Testis (tissue), 3 donors: ENCODE measurements around the gene SPATA24. TPM values are rescaled to one million over a fixed set of nuclear protein-coding genes. Genes with fewer than 3 reads are reported as not detected.
A peak's percentile ranks its signal among the peaks of the same experiment; 100 is the strongest.

Source experiments
- DNase-seq: peaks from one replicate; pipeline ENCODE4 v3.0.0-alpha.2; 2019
- H3K27ac ChIP-seq, 2 donors: fragments of 200-600 bp; sonication (generic); one replicate each; pipeline ENCODE4 v1.5.1; 2019
- H3K27me3 ChIP-seq: fragments of 200-600 bp; sonication (generic); one replicate; pipeline ENCODE4 v1.5.1; 2019
- H3K36me3 ChIP-seq: fragments of 200-600 bp; sonication (generic); one replicate; pipeline ENCODE4 v1.5.1; 2017; ENCODE audit warnings: low read depth; ENCODE audit errors: missing control alignments
- H3K4me1 ChIP-seq: fragments of 200-600 bp; sonication (generic); one replicate; pipeline ENCODE4 v1.5.1; 2019
- H3K4me3 ChIP-seq, 2 donors: fragments of 200-600 bp; sonication (generic); one replicate each; pipeline ENCODE4 v1.5.1; 2017 to 2019
- H3K9me3 ChIP-seq: fragments of 200-600 bp; sonication (generic); one replicate; pipeline ENCODE4 v1.5.1; 2017
- POLR2A ChIP-seq: fragments of 450-650 bp; IDR thresholded peaks from one replicate; pipeline ENCODE4 v1.6.1; 2017; ENCODE audit warnings: antibody characterized with exemption, mild to moderate bottlenecking, moderate library complexity
- WGBS, 2 donors: methylation state at CpG; one replicate each; pipeline ENCODE4 v1.1.5; 2018; 5-methylcytosine and 5-hydroxymethylcytosine counted together
- intact Hi-C: fragments of 100-400 bp; cut with DNase I; formaldehyde crosslinking; loops from one replicate; pipeline ENCODE4 v1.15.1; 2023; ENCODE audit warnings: low total_unique reads
- polyA plus RNA-seq: library from polyadenylated mRNA; stranded (reverse); fragments of 350-450 nt; fragmentation: Illumina TruSeq; extraction: RNeasy Lipid Tissue Mini Kit (QIAGEN cat#74804); gene quantifications from one replicate; pipeline ENCODE4 v1.2.3, GENCODE V29; 2014; ENCODE audit warnings: low read depth, low replicate concordance; ENCODE audit not compliant: insufficient read depth
- total RNA-seq, 2 donors: library from RNA; depleted of rRNA; stranded (reverse); fragments of >200 nt; gene quantifications; one replicate each; pipeline ENCODE4 v1.2.3, GENCODE V29; 2016
- TF ChIP-seq, protein P1 (sequence below), 3 experiments: fragments of 450-650 bp in 2 of 3; fragments of 200-600 bp in 1 of 3; sonication (generic) in 1 of 3; IDR thresholded peaks; one replicate each; pipeline ENCODE4 v1.5.1; 2016 to 2019; ENCODE audit warnings: antibody characterized with exemption in 3 of 3, mild to moderate bottlenecking in 2 of 3, moderate library complexity in 1 of 3

Gene SPATA24
- total and polyA plus RNA-seq, 3 donors from 2014 or later: 45.2 to 185 (median 94.6) TPM

DNA sequence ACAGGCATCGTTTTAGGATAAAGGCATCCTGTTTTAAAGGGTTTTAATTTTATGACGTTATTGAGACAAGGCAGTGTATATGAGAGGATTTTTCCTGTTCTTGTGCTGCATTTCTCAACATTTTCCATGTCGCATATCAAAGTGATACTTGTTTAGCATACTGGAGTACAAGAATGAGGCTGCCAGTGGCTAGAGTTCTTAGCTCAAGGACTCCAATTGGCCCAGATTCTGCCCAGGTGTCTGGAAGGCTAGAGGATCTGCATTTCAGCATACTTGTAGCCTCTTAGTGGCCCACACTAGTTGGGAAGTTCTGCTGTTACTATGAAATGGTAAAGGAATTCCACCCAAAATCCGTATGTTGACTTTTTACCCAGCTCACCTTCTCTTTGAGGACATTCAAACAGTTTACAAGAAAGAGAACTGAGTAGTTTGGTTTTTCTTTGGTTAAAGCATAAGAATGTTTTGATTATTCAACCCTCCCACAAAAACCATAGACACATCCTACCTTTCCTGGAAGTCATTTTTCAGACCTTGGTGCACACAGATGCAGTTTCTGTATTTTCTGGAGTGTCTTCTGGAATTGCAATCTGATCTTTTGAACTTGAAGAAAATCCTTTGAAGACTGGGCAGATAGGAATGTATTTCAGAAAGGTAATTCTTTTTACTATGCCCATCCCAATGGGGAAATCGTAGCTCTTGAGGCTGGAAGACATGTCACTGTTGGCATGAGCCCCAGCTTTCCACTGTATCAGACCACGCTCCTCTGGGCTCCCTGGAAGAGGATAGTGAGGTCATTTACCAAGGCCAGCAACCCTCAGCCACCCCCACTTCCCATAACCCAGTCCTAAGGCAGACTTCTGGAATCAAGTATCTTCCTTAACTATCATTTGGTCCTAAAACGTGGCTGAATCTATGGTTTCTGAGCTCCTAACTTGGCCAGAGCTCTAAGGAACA lies 32.1 kb downstream of the SPATA24 start:
- DNase-seq: peak; percentile 44
- H3K4me3 ChIP-seq: no peak overlapping the region
- 69 to 73% methylated on average over 7 of the region's 7 CpGs for whole genome bisulfite sequencing, 2 donors
- H3K27me3 ChIP-seq: no peaks in the 10 kb centered on the region
- H3K27ac ChIP-seq: no peak overlapping the region
- no peaks in the 10 kb centered on the region for H3K36me3 ChIP-seq
- intact Hi-C loops: no loop called here
- H3K4me1 ChIP-seq: no peaks in the 10 kb centered on the region
- TF ChIP-seq, protein P1, sequence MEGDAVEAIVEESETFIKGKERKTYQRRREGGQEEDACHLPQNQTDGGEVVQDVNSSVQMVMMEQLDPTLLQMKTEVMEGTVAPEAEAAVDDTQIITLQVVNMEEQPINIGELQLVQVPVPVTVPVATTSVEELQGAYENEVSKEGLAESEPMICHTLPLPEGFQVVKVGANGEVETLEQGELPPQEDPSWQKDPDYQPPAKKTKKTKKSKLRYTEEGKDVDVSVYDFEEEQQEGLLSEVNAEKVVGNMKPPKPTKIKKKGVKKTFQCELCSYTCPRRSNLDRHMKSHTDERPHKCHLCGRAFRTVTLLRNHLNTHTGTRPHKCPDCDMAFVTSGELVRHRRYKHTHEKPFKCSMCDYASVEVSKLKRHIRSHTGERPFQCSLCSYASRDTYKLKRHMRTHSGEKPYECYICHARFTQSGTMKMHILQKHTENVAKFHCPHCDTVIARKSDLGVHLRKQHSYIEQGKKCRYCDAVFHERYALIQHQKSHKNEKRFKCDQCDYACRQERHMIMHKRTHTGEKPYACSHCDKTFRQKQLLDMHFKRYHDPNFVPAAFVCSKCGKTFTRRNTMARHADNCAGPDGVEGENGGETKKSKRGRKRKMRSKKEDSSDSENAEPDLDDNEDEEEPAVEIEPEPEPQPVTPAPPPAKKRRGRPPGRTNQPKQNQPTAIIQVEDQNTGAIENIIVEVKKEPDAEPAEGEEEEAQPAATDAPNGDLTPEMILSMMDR (IDR thresholded peaks at IDR 0.05): no peak
- TF ChIP-seq POLR2A: no peak
- no peaks in the 10 kb centered on the region for H3K9me3 ChIP-seq

DNA sequence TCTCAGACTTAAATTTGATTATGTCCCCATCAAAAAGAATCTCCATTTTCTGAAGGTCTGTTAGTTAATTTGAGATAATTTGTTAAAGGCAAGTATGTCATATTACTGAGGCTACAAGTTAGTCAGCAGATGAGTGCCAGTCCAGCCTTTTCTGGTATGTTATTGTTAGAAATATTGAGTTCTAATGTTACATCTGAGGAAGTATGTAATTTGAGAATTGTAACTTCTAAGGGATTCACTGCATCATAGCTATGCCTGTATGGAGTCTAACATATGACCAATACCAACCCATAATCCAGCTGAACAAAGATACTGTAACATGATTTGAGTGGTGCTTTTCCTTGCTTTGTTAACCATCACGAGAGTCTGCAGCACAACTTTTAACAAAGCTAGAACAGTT lies 34.7 kb downstream of the SPATA24 start:
- WGBS, 2 donors: 56 to 76% methylated on average over 1 of the region's 1 CpG
- H3K4me1 ChIP-seq: no peaks in the 10 kb centered on the region
- intact Hi-C loops: no loop called here
- DNase-seq: no peak
- TF ChIP-seq POLR2A: no peak
- TF ChIP-seq, protein P1 (IDR thresholded peaks at IDR 0.05): no peak
- H3K36me3 ChIP-seq: no peaks in the 10 kb centered on the region
- no peak overlapping the region for H3K4me3 ChIP-seq
- H3K27me3 ChIP-seq: no peaks in the 10 kb centered on the region
- no peaks in the 10 kb centered on the region for H3K9me3 ChIP-seq
- no peak overlapping the region for H3K27ac ChIP-seq

DNA sequence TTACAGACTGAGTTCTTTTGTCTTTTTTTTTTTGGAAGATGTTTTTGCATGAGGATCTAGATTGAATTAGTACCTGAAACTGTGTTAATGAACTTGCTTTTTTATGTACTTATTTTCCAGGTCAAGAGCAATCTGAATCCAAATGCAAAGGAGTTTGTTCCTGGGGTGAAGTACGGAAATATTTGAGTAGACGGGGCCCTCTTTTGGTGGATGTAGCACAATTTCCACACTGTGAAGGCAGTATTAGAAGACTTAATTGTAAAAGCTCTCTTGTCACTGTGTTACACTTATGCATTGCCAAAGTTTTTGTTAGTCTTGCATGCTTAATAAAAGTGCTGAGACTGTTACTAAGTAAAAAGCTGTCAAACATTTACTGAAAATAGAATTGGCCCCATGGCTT lies 35.3 kb downstream of the SPATA24 start:
- Histone ChIP-seq H3K9me3 (no peaks in the 10 kb centered on the region), H3K4me3 (no peak overlapping the region), H3K36me3 (no peaks in the 10 kb centered on the region), H3K4me1 (no peaks in the 10 kb centered on the region), H3K27ac (no peak overlapping the region), H3K27me3 (no peaks in the 10 kb centered on the region)
- DNase-seq: no peak
- WGBS, 2 donors: 65 to 86% methylated on average over 2 of the region's 2 CpGs
- intact Hi-C loops: no loop called here
- TF ChIP-seq, protein P1 (IDR thresholded peaks at IDR 0.05): no peak
- no peak for TF ChIP-seq POLR2A

DNA sequence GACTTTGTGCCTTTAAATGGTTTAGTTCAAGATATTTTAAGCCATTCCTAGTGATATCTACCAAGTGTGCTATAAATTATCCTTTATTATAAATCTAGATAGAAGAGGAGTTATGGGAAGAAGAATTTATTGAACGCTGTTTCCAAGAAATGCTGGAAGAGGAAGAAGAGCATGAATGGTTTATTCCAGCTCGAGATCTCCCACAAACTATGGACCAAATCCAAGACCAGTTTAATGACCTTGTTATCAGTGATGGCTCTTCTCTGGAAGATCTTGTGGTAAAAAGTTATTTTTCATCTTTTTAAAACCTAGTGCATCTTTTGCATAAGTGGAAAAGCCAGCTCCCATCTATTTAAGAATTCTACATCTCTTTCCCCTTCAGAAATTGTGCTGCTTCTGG lies 39.4 kb downstream of the SPATA24 start:
- Histone ChIP-seq H3K36me3 (no peaks in the 10 kb centered on the region), H3K27me3 (no peaks in the 10 kb centered on the region), H3K9me3 (no peaks in the 10 kb centered on the region), H3K27ac (no peak overlapping the region), H3K4me3 (no peak overlapping the region), H3K4me1 (no peaks in the 10 kb centered on the region)
- DNase-seq: no peak
- 44 to 45% methylated on average over 2 of the region's 2 CpGs for WGBS, 2 donors
- intact Hi-C loops: no loop called here
- TF ChIP-seq POLR2A: no peak
- TF ChIP-seq, protein P1 (IDR thresholded peaks at IDR 0.05): no peak

DNA sequence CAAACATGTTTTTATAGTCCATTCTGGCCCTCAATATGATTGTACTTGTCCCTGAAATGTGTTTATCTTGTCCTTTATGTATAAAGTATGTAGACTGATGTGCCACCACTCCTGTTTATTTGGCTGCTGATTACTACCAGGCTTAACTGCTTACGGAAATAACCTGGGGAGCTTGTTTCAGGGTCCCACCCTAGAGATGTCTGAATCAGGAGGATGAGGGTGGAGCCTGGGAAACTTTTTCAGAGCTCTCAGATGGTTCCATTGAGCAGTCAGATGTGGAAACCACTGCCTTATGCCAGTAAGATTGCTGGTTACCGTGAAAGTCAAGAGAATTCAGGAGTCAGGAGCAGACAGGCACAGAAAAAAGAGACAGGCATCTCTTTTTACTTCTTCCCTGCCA lies 40.0 kb downstream of the SPATA24 start:
- H3K27ac ChIP-seq: no peak overlapping the region
- H3K27me3 ChIP-seq: no peaks in the 10 kb centered on the region
- H3K4me1 ChIP-seq: no peaks in the 10 kb centered on the region
- H3K36me3 ChIP-seq: no peaks in the 10 kb centered on the region
- TF ChIP-seq POLR2A: no peak
- 82 to 85% methylated on average over 2 of the region's 2 CpGs for WGBS, 2 donors
- H3K4me3 ChIP-seq: no peak overlapping the region
- DNase-seq: no peak
- H3K9me3 ChIP-seq: no peaks in the 10 kb centered on the region
- intact Hi-C loops: no loop called here
